ENCODE data around the gene SLC26A6.

The SLC26A6 gene

DNA sequence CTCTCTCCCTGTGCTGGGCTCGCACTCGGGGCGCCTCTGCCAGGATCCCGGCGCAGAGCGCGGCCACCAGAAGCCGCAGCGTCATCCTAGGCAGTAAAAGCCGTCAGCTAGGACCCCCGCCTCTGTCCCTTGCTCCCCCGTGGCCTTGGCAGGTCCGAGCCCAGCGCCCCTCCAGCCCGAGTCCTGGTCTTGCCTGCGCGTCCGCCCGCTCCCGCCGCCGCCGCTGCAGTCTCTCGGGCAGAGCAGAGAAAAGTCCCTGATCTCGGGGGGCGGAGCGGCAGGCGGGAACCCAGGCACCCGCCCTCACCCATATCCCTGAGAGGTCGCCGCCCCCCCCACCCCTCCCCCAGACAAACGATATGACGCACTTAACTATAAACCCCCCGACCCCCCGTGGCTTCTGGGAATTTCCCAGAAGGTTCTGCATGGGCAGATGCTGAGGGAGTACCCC lies 40.2 kb downstream of the SLC26A6 start, which contains the start of gene COL7A1:
TSS of gene COL7A1 (minus strand) at position 255 of the 451 bp plus-strand sequence. CDS start at position 85, 170 bp downstream.
- DNase-seq: no peak
- TF ChIP-seq POLR2A (IDR thresholded peaks at IDR 0.05; ENCODE audit: low read length) (no peak), GATA1 (IDR thresholded peaks at IDR 0.05; ENCODE audit: low read depth, low read length) (no peak)

DNA sequence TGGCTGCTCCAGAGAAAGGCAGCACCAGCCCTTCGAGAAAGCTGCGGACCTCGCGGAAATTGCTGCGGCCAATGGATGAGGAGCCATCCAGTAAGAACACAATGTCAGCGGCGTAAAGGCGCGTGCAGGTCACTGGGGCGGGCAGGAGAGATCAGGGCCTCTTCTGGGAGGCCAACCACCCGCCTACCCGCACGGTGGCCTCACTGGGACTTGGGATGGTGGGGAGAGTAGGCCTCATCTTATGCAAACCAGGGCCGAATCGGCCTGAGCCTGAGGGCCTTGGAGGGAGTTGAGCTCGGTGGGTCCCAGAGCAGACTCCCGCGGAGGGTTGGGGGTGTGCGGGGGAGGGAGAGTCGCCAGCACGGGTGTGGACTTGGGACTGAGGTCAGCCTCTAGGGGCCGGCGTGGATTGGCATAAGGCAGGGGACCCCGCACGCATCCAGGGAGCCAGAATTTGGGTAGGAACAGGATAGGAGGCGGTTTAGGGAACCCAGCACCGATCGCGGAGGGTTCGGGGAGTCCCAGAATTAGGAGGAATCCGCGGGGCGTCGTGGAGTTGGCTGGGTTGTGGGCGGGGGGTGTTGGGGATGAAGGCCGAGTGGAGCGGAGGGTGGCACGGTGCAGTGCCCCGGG lies 40.7 kb downstream of the SLC26A6 start:
- no peak for DNase-seq
- no peak for TF ChIP-seq GATA1 (IDR thresholded peaks at IDR 0.05; ENCODE audit: low read depth, low read length)
- TF ChIP-seq POLR2A (IDR thresholded peaks at IDR 0.05; ENCODE audit: low read length): no peak

DNA sequence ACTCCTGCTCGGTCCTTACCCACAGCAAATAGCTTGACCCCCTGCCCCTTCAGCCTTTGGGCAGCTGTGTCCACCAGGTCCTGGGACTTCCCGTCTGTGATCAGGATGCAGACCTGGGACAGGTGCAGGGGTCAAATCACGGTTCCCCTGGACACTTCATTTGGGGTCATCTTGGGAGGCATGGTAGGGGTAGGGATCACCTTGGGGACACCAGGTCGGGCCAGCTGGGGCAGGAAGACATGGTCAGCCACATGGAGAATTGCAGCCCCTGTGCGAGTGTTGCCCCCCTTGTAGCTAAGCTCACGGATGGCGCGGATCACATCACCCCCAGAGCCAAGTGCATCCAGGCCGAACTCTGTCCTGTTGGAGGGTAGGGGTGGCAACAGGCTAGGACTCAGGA lies 41.9 kb downstream of the SLC26A6 start:
- TF ChIP-seq POLR2A (IDR thresholded peaks at IDR 0.05; ENCODE audit: low read length) (no peak), GATA1 (IDR thresholded peaks at IDR 0.05; ENCODE audit: low read depth, low read length) (no peak)

DNA sequence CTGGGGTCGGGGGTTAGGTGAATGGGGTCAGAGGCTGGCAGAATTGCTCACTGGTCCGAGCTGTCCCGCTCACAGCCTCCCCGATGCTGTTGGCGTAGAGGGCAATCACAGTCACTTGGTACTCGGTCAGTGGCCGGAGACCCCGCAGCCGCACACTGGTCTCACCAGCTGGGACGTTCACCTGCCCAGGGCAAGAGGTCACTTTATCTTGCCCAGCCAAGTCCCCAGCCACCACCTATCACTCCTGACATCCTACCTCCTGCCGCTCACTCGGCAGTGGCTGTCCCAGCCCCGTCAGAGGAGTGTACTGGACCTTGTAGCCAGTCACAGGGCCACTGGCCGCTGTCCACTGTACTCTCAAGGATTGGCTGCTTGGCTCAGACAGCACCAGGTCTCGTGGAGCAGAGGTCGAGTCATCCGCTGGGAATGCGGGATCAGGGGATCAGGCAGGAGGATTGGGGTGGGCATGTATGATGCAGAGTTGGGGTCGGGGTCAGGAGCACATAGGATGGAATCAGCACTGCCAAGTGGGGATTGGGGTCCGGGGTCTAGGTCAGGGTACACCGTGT lies 42.7 kb downstream of the SLC26A6 start:
- TF ChIP-seq GATA1 (IDR thresholded peaks at IDR 0.05; ENCODE audit: low read depth, low read length): no peak
- no peak for TF ChIP-seq POLR2A (IDR thresholded peaks at IDR 0.05; ENCODE audit: low read length)
- no peak for DNase-seq

More for the DNA sequence above, 41.9 kb downstream of the SLC26A6 start:
- no peak for DNase-seq

DNA sequence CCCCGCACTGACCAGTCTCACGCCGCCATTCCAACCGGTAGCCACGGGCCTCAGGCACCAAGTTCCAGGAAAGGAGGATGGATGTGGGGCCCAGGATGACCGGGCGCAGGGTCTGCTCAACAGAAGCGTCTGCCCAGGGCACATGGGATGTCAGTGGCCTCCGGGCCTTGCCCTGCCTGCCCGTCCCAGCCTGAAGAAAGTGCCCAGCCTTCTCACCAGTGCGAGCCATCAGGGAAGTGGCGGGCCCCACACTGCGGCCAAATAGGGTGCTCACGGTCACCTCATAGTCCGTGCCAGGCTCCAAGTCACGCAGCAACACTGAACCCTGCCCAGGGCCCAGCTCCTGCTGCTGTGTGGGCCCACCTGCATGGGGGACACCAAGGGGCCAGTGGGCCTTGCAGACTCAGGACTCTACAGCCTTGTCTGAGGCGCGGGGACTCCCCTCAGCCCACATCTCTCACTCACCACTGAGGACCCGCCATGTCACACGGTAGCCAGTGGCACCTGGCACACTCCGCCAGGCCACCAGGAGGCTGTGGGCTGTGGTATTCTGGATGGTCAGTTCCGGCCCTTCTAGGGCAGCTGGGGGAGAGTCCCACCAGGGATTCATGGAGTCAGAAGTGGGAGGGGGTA lies 43.3 kb downstream of the SLC26A6 start:
- TF ChIP-seq GATA1 (IDR thresholded peaks at IDR 0.05; ENCODE audit: low read depth, low read length) (no peak), POLR2A (IDR thresholded peaks at IDR 0.05; ENCODE audit: low read length) (no peak)
- no peak for DNase-seq

DNA sequence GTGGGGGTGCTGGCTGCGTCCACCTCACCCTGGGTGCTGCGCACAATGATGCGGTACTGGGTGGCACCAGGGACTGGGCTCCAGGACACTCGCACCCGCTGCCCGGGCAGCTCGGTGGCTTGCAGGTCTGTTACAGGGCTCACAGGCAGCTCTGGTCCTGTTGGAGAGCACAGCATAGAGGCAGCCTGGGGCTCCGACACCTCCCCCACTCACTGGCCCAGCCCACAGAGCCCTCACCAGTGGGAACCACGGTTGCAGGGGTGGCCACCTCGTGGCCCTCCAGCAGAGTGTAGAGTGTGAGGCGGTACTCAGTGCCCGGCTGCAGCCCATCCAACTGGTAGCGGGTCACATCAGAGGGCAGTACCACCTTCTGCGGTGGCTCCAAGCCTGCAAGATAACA lies 43.8 kb downstream of the SLC26A6 start:
- DNase-seq: no peak
- TF ChIP-seq POLR2A (IDR thresholded peaks at IDR 0.05; ENCODE audit: low read length): no peak
- TF ChIP-seq GATA1 (IDR thresholded peaks at IDR 0.05; ENCODE audit: low read depth, low read length): no peak

DNA sequence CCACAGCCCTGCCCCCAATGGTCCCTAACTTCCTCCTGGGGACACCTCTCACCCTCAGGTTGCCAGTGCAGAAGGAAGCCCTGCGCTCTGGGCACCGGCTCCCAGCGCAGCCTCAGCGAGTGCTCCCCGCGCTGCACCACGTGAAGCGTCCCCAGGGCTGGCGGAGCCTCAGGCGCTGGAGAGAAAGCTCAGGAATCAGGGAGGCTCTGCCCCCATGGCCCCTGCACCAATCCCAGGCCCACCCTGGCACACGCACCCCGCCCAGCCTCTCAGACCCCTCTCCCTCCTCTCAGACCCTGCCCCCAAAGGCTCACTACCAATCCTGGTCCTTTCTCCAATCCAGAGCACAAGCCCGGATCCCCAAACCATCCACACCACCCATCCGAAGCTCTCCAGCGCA lies 47.0 kb downstream of the SLC26A6 start:
- no peak for TF ChIP-seq POLR2A (IDR thresholded peaks at IDR 0.05; ENCODE audit: low read length)
- TF ChIP-seq GATA1 (IDR thresholded peaks at IDR 0.05; ENCODE audit: low read depth, low read length): no peak

DNA sequence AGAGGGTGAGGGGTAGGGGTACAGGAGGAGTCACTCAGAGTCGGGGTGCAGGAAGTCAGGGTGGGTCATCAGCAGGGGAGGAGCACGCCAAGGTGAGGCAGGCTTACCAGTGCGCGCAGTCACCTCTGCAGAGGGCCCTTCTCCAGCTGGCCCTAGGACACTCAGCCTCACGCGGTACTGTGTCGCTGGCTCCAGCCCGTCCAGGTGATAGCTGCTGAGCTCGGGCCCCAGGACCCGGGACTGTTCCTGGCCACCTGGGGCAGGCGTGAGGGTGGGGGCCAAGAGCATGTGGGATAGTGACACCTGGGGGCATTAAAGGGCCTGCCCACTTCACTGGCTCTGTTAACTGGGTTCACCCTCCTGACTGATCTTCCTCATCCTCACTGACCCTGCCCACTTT lies 47.6 kb downstream of the SLC26A6 start:
- TF ChIP-seq POLR2A (IDR thresholded peaks at IDR 0.05; ENCODE audit: low read length) (no peak), GATA1 (IDR thresholded peaks at IDR 0.05; ENCODE audit: low read depth, low read length) (no peak)
- no peak for DNase-seq

More for the DNA sequence above, 47.0 kb downstream of the SLC26A6 start:
- no peak for DNase-seq

DNA sequence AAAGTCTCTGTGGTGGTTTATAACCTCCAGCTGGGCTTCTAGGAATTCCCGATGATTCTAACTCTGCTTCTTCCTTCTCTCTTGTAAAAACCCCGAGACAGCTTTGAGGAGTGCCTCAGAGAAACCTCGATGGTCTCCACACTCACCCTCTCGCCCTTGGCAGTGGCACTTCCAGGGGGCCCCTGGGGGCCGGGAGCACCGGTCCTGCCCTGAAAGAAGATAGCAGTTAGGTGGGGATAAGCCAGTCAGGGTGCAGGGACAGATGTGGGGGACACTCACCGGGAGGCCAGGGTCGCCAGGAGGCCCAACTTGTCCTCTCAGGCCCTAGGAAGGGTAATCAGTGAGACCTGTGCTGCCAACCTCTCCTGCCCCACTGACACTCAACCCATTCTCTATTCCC lies 49.9 kb downstream of the SLC26A6 start:
- DNase-seq: no peak
- TF ChIP-seq GATA1 (IDR thresholded peaks at IDR 0.05; ENCODE audit: low read depth, low read length): no peak
- TF ChIP-seq POLR2A (IDR thresholded peaks at IDR 0.05; ENCODE audit: low read length): no peak

DNA sequence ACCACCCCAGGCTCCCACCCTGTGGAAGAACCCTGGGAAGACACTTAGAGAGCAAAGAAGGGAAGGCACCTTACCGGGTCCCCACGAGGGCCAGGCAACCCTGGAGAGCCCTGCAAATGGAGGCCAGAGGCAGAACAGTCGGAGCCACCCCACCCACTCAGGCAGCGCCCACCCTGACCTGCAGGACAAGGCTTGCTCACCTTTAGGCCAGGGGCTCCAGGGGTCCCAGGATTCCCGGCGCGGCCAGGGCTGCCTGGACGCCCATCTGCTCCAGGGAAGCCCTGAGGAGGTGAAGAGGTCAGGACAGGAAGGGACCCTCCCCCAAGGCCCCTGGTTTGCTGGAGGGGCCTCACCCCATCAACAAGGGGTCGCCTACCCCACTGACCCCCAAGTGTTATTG lies 50.4 kb downstream of the SLC26A6 start:
- TF ChIP-seq POLR2A (IDR thresholded peaks at IDR 0.05; ENCODE audit: low read length) (no peak), GATA1 (IDR thresholded peaks at IDR 0.05; ENCODE audit: low read depth, low read length) (no peak)
- DNase-seq: no peak

DNA sequence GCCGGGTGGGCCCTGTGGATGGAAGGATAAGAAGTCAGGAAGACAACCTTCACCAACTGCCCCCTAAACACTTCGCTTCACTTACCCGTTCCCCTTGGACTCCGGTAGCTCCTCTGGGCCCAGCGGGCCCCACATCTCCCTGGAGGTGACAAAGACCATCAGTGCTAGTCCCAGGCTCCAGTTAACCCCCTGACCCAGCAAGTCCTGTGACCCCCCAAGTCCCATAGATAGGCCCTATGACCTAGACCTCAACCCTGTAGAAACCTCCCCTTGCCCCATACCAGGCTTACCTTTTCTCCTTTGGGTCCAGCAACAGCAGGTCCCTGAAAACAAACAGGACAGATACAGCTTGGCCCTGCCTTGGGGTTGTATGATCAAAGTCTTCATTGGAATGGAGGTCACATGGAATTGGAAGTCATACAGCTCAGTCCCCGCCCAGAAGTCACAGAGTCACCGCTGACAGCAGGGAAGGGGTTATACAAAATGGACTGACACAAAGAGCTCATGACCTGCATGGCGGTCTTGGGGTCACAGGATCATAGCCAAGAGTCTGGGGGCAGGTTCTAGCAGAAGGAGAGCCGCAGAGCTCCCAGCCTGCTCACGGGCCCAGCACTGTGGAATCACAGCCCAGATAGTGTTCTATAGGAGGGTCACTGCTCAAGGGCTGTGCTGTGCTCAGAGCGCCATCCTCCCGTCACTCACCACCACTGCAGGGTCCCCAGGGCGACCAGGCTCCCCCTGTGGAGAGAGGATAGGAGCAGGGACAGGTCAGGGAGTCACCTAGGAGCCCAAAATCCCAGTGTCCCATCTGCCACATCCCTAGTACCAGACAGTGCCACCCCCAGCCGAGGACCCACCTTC lies 53.4 kb downstream of the SLC26A6 start:
- DNase-seq: no peak
- no peak for TF ChIP-seq GATA1 (IDR thresholded peaks at IDR 0.05; ENCODE audit: low read depth, low read length)
- no peak for TF ChIP-seq POLR2A (IDR thresholded peaks at IDR 0.05; ENCODE audit: low read length)

DNA sequence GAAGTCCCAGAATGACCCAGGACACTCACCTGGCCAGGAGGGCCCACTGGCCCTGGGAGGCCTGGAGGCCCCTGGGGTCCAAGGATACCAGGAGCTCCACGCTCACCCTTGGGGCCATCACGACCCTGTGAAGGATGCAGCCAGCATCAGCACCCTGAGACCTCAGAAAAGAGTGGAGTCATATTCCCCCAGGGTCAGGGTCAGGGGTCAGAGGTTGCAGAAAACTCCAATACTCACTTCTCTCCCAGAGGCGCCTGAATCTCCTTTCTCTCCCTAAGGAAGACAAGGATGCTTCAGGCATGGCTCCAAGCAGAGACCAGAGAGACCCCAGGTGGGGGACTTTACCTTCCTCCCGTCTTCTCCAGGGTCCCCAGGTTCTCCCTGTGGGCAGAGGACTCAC lies 58.6 kb downstream of the SLC26A6 start:
- no peak for DNase-seq
- TF ChIP-seq GATA1 (IDR thresholded peaks at IDR 0.05; ENCODE audit: low read depth, low read length): no peak
- TF ChIP-seq POLR2A (IDR thresholded peaks at IDR 0.05; ENCODE audit: low read length): no peak

Measured in erythroblast (primary cell).